Measurements from ENCODE around the gene PEX26. TPM values are rescaled to one million over a fixed set of nuclear protein-coding genes. Genes with fewer than 3 reads are reported as not detected.
A peak's percentile ranks its signal among the peaks of the same experiment; 100 is the strongest.

PEX26 gene
- total RNA-seq, 1 donor from 2014 or later: 20.5 TPM

DNA sequence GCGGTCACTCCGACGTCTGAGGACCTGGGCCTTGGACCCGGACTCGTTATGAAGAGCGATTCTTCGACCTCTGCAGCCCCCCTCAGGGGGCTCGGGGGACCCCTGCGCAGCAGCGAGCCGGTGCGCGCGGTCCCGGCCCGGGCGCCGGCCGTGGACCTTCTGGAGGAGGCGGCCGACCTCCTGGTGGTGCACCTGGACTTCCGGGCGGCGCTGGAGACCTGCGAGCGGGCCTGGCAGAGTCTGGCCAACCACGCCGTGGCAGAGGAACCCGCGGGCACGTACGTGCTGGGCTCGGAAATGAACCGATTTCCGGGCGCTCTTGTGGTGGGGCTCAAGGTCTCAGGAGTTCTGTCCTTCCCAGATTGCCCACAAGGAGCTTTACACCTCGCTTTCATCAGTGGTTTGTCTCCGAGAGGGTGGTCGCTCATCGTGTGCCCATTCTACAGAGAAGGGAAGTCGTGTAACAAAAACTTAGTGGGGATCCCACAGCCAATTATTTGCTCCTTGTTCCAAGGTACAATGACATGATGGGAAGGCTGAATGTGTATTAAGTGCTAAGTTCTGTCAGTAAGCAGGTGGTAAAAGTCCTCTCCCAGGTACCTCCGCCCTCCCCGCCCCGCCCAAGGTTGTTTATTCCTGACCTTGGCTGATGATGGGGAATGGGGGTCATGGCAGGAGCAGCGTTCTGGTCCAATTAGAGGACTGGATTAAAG lies 695 bp downstream of the PEX26 start:
- Histone ChIP-seq H3K4me3 (peak overlapping the region; percentile 97), H3K36me3 (peaks cover 43% of the 10 kb centered on the region), H3K27me3 (ENCODE audit: low read depth) (no peaks in the 10 kb centered on the region), H3K27ac (replicated peaks) (peak overlapping the region; percentile 94), H3K4me1 (peaks cover 59% of the 10 kb centered on the region), H3K9me3 (replicated peaks) (no peaks in the 10 kb centered on the region)
- intact Hi-C loops (cut with micrococcal nuclease): no loop called here
- TF ChIP-seq, protein P1, sequence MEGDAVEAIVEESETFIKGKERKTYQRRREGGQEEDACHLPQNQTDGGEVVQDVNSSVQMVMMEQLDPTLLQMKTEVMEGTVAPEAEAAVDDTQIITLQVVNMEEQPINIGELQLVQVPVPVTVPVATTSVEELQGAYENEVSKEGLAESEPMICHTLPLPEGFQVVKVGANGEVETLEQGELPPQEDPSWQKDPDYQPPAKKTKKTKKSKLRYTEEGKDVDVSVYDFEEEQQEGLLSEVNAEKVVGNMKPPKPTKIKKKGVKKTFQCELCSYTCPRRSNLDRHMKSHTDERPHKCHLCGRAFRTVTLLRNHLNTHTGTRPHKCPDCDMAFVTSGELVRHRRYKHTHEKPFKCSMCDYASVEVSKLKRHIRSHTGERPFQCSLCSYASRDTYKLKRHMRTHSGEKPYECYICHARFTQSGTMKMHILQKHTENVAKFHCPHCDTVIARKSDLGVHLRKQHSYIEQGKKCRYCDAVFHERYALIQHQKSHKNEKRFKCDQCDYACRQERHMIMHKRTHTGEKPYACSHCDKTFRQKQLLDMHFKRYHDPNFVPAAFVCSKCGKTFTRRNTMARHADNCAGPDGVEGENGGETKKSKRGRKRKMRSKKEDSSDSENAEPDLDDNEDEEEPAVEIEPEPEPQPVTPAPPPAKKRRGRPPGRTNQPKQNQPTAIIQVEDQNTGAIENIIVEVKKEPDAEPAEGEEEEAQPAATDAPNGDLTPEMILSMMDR (IDR thresholded peaks at IDR 0.05; ENCODE audit: borderline replicate concordance): no peak
- no peak for DNase-seq

GRCh38 chr22:18079706-18080233 lies 2.0 kb downstream of the PEX26 start:
- Histone ChIP-seq H3K36me3 (peaks cover 54% of the 10 kb centered on the region), H3K9me3 (replicated peaks) (no peaks in the 10 kb centered on the region)
- no peak for DNase-seq

DNA sequence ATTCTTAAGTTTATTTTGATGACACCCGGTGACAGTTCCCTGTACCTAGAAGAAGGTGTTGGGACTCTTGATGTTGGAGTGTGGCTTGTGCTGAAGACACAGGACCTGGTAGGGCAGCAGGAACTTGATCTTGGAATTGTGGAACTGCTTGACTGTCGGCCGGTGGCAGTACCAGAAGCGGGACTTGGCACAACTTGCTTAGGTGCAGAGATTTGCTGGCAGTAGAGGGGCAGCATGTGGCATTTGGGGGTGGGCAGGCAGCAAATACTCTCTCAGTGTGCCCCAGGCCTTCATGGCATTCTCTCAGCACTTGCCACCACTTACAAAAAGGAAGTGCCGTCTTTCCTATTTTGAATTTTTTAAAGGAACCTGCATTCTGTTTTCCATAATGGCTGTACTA lies 3.6 kb downstream of the PEX26 start:
- no peak for DNase-seq
- peaks cover 70% of the 10 kb centered on the region for H3K36me3 ChIP-seq
- H3K27ac ChIP-seq (replicated peaks): no peak overlapping the region

More at GRCh38 chr22:18079706-18080233, 2.0 kb downstream of the PEX26 start:
- intact Hi-C loops (cut with micrococcal nuclease): no loop called here
- TF ChIP-seq, protein P1 (IDR thresholded peaks at IDR 0.05; ENCODE audit: borderline replicate concordance): no peak
- H3K27ac ChIP-seq (replicated peaks): no peak overlapping the region
- no peaks in the 10 kb centered on the region for H3K27me3 ChIP-seq (ENCODE audit: low read depth)
- H3K4me3 ChIP-seq: no peak overlapping the region
- peaks cover 59% of the 10 kb centered on the region for H3K4me1 ChIP-seq

DNA sequence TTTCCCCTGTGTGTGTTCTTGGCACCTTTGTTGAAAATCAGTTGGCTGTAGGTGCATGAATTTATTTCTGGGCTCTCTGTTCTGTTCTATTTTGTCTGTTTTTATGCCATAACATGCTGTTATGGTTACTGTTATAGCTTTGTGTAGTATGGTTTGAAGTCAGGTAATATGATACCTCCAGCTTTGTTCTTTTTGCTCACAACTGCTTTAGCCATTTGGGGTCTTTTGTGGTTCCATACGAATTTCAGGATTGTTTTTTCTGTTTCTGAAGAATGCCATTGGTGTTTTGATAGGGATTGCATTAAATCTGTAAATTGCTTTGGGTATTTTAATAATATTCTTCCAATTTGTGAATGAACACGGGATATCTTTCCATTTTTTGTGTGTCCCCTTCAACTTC lies 4.7 kb downstream of the PEX26 start:
- DNase-seq: no peak
- TF ChIP-seq, protein P1 (IDR thresholded peaks at IDR 0.05; ENCODE audit: borderline replicate concordance): no peak
- Histone ChIP-seq H3K27ac (replicated peaks) (no peak overlapping the region), H3K27me3 (ENCODE audit: low read depth) (no peaks in the 10 kb centered on the region), H3K9me3 (replicated peaks) (no peaks in the 10 kb centered on the region), H3K4me1 (peaks cover 37% of the 10 kb centered on the region), H3K36me3 (peaks cover 81% of the 10 kb centered on the region), H3K4me3 (no peak overlapping the region)
- intact Hi-C loops (cut with micrococcal nuclease): no loop called here

More for the DNA sequence above, 3.6 kb downstream of the PEX26 start:
- TF ChIP-seq, protein P1 (IDR thresholded peaks at IDR 0.05; ENCODE audit: borderline replicate concordance): no peak
- H3K4me3 ChIP-seq: no peak overlapping the region
- peaks cover 47% of the 10 kb centered on the region for H3K4me1 ChIP-seq
- no peaks in the 10 kb centered on the region for H3K27me3 ChIP-seq (ENCODE audit: low read depth)
- H3K9me3 ChIP-seq (replicated peaks): no peaks in the 10 kb centered on the region
- intact Hi-C loops (cut with micrococcal nuclease): no loop called here

GRCh38 chr22:18083406-18083805 lies 5.6 kb downstream of the PEX26 start:
- H3K4me3 ChIP-seq: no peak overlapping the region
- H3K36me3 ChIP-seq: peaks cover 90% of the 10 kb centered on the region
- no peaks in the 10 kb centered on the region for H3K27me3 ChIP-seq (ENCODE audit: low read depth)
- DNase-seq: no peak
- no peaks in the 10 kb centered on the region for H3K9me3 ChIP-seq (replicated peaks)
- TF ChIP-seq, protein P1 (IDR thresholded peaks at IDR 0.05; ENCODE audit: borderline replicate concordance): no peak
- peaks cover 30% of the 10 kb centered on the region for H3K4me1 ChIP-seq
- no peak overlapping the region for H3K27ac ChIP-seq (replicated peaks)
- intact Hi-C loops (cut with micrococcal nuclease): no loop called here

All from left ventricle myocardium inferior (tissue), 1 donor.